ENCODE data around the gene PTPRD.

Gene PTPRD

DNA sequence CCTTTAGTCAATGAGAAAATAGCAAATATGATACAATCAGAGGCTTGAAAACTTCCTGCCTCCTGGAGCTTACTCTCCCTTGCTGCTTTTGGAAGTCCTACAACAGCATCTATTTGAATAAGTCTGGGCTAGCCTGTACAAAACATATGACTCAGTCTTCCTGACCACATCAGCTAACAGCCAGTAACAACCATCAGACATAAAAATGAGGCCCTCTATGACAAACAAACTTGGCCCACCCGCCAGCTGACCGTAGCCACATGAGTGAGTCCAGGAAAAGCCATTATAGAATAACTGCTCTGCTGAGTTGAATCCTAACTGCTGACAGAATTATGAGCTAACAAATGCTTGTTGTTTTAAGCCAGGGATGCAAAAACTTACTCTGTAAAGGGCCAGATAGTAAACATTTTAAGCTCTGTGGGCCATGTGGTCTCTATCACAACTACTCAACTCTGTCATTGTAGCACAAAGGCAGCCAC is 347.6 kb downstream of the PTPRD start:
- Histone ChIP-seq H3K4me3 (ENCODE audit: low read length) (no peak overlapping the region), H3K36me3 (ENCODE audit: control insufficient read depth, insufficient read depth, low read length, severe bottlenecking) (no peaks in the 10 kb centered on the region), H3K27me3 (replicated peaks; ENCODE audit: control insufficient read depth, insufficient read depth, low read length) (no peaks in the 10 kb centered on the region), H3K4me1 (ENCODE audit: control insufficient read depth, insufficient read depth, low read length) (peaks cover 12% of the 10 kb centered on the region), H3K9me3 (ENCODE audit: control insufficient read depth, low read length) (no peaks in the 10 kb centered on the region), H3K9ac (ENCODE audit: low read length) (peak overlapping the region; percentile 32)
- DNase-seq (ENCODE audit: low read depth), result peak; percentile 58

DNA sequence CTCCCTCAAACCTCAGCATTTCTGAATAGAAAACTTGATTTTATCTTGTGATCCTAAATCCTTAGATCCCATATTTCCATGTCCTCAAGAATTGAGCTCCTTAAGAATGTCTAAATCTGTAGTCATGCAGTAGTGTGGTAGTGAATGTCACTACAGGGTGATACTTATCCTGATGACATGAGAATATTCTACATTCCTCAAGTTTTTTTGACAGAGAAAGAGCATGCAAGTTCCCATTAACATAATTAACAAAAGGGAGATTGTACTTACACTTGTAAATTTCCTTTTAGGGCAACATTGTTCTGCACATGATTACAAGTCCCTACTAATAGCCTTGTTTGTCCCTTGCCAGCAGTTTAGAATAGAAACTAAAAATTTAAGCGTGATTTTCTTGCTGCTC is 352.3 kb downstream of the PTPRD start:
- no peaks in the 10 kb centered on the region for H3K27me3 ChIP-seq (replicated peaks; ENCODE audit: control insufficient read depth, insufficient read depth, low read length)
- no peaks in the 10 kb centered on the region for H3K9me3 ChIP-seq (ENCODE audit: control insufficient read depth, low read length)
- no peaks in the 10 kb centered on the region for H3K36me3 ChIP-seq (ENCODE audit: control insufficient read depth, insufficient read depth, low read length, severe bottlenecking)

DNA sequence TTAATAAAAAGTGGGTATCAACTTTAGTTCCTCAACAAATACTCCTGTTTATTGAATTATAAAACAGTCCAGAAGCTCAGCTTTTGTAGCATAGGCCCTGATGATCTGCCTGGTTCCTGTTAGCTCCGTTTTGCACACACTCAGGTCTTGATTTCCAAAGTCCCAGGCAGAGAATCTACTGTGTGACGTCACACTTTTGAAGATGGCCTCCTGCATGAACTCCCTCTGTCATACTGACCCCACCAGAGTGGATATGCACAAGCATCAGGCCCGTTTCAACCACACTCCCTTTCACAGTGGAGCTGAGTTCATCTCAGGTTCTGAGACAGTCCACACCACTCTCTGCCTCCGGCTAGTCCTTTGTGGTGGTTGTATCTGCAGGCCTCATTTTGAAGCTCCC is 353.1 kb downstream of the PTPRD start:
- Histone ChIP-seq H3K4me1 (ENCODE audit: control insufficient read depth, insufficient read depth, low read length) (no peaks in the 10 kb centered on the region), H3K27me3 (replicated peaks; ENCODE audit: control insufficient read depth, insufficient read depth, low read length) (no peaks in the 10 kb centered on the region), H3K36me3 (ENCODE audit: control insufficient read depth, insufficient read depth, low read length, severe bottlenecking) (no peaks in the 10 kb centered on the region), H3K9ac (ENCODE audit: low read length) (no peak overlapping the region), H3K9me3 (ENCODE audit: control insufficient read depth, low read length) (no peaks in the 10 kb centered on the region), H3K4me3 (ENCODE audit: low read length) (no peak overlapping the region)
- DNase-seq (ENCODE audit: low read depth), result no peak

More for the DNA sequence above, 352.3 kb downstream of the PTPRD start:
- no peak for DNase-seq (ENCODE audit: low read depth)
- Histone ChIP-seq H3K4me1 (ENCODE audit: control insufficient read depth, insufficient read depth, low read length) (peaks cover 5% of the 10 kb centered on the region), H3K4me3 (ENCODE audit: low read length) (no peak overlapping the region), H3K9ac (ENCODE audit: low read length) (no peak overlapping the region)

DNA sequence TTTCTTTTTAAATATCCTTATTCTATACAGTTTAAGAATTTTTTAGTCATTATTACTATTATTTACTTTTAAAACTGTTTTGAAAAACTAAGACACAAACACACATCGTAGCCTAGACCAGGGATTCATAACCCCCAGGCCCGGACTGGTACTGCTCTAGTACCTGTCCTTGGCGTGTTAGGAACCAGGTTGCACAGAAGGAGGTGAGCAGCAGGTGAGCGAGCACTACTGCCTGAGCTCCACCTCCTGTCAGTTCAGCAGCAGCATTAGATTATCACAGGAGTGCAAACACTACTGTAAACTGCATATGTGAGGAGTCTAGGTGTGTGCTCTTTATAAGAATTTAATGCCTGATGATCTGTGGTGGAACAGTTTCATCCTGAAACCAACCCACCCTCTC is 357.0 kb downstream of the PTPRD start:
- Histone ChIP-seq H3K27me3 (replicated peaks; ENCODE audit: control insufficient read depth, insufficient read depth, low read length) (no peaks in the 10 kb centered on the region), H3K9me3 (ENCODE audit: control insufficient read depth, low read length) (no peaks in the 10 kb centered on the region), H3K4me3 (ENCODE audit: low read length) (no peak overlapping the region), H3K9ac (ENCODE audit: low read length) (no peak overlapping the region), H3K4me1 (ENCODE audit: control insufficient read depth, insufficient read depth, low read length) (peaks cover 4% of the 10 kb centered on the region), H3K36me3 (ENCODE audit: control insufficient read depth, insufficient read depth, low read length, severe bottlenecking) (no peaks in the 10 kb centered on the region)
- DNase-seq (ENCODE audit: low read depth), result no peak

DNA sequence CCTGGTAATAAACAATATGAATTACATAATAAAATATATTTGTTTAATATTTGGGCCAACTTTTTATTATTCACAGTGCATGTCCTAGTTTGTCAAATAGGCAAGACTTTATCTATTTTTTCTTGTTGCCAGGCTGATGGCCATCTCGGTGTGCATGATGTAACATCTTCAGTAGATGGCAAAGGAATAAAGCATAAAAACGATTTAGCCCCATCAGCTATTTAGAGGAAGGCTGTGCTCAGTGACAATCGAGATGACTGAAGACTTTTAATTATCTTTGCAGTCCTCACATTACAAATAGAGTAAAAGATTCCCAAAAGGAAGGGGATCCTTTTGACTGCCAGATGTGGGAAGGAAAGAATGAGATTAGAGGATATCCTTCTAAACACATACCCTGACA is 358.5 kb downstream of the PTPRD start:
- Histone ChIP-seq H3K27me3 (replicated peaks; ENCODE audit: control insufficient read depth, insufficient read depth, low read length) (no peaks in the 10 kb centered on the region), H3K36me3 (ENCODE audit: control insufficient read depth, insufficient read depth, low read length, severe bottlenecking) (no peaks in the 10 kb centered on the region), H3K9me3 (ENCODE audit: control insufficient read depth, low read length) (no peaks in the 10 kb centered on the region), H3K4me3 (ENCODE audit: low read length) (no peak overlapping the region), H3K9ac (ENCODE audit: low read length) (no peak overlapping the region), H3K4me1 (ENCODE audit: control insufficient read depth, insufficient read depth, low read length) (peaks cover 4% of the 10 kb centered on the region)
- DNase-seq (ENCODE audit: low read depth), result no peak

DNA sequence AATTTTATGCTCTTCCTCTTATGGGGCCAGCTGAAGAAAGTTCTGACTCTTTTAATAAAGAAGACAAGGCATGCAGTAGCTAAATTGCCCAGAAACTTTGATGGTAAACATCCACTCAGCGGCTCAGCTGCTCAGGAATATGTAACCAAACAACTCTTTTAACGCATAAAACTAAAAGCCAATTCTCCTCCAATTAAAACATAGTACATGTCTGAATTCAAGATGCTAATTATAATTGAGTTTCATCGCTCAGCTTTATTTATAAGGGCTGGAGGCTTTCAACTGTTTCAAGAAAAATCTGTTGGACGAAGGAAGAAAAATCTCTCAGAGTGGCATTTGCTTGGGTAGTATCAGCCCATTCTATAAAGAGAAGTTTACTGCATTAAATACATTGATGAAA is 359.5 kb downstream of the PTPRD start:
- Histone ChIP-seq H3K4me3 (ENCODE audit: low read length) (no peak overlapping the region), H3K27me3 (replicated peaks; ENCODE audit: control insufficient read depth, insufficient read depth, low read length) (no peaks in the 10 kb centered on the region), H3K36me3 (ENCODE audit: control insufficient read depth, insufficient read depth, low read length, severe bottlenecking) (no peaks in the 10 kb centered on the region), H3K4me1 (ENCODE audit: control insufficient read depth, insufficient read depth, low read length) (peaks cover 4% of the 10 kb centered on the region), H3K9ac (ENCODE audit: low read length) (no peak overlapping the region), H3K9me3 (ENCODE audit: control insufficient read depth, low read length) (no peaks in the 10 kb centered on the region)
- no peak for DNase-seq (ENCODE audit: low read depth)

DNA sequence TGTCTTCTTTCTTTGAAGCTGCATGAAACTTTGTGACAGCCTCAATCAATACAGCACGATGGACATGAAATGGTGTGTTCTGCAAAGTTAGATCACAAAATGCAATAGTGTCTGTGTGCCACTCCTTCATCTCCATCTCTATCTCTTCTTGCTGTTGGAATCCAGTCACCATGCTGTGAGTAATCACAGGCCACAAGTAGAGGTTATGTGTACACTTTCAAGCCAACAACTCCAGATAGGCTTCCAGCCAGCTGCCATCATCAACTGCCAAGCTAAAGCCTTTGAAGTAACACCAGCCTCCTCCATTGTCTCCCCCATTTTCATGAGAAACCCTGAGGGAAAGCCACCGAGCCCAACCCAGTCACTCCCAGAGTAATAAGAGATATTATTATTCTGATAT is 360.6 kb downstream of the PTPRD start:
- Histone ChIP-seq H3K36me3 (ENCODE audit: control insufficient read depth, insufficient read depth, low read length, severe bottlenecking) (no peaks in the 10 kb centered on the region), H3K9ac (ENCODE audit: low read length) (no peak overlapping the region), H3K4me1 (ENCODE audit: control insufficient read depth, insufficient read depth, low read length) (peaks cover 4% of the 10 kb centered on the region), H3K9me3 (ENCODE audit: control insufficient read depth, low read length) (no peaks in the 10 kb centered on the region), H3K27me3 (replicated peaks; ENCODE audit: control insufficient read depth, insufficient read depth, low read length) (no peaks in the 10 kb centered on the region), H3K4me3 (ENCODE audit: low read length) (no peak overlapping the region)
- no peak for DNase-seq (ENCODE audit: low read depth)

DNA sequence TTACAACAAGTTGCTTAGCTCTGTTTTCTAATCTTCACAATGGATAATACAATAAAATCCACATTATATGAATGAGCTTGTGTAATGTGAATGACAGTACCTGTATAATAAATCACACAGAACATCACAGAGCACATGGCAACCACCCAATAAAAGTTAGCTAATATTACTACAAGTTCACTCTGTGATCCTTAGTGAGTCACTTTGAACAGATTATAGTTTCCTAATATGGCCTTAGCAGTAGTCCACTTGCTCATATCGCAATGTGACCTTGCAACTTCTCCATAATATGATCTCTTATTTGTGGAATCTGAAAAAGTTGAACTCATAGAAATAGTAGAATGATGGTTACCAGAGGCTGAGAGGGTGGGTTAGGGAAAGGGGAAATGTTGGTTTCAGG is 361.3 kb downstream of the PTPRD start:
- no peaks in the 10 kb centered on the region for H3K36me3 ChIP-seq (ENCODE audit: control insufficient read depth, insufficient read depth, low read length, severe bottlenecking)
- H3K9ac ChIP-seq (ENCODE audit: low read length), result no peak overlapping the region
- peaks cover 4% of the 10 kb centered on the region for H3K4me1 ChIP-seq (ENCODE audit: control insufficient read depth, insufficient read depth, low read length)
- H3K9me3 ChIP-seq (ENCODE audit: control insufficient read depth, low read length), result no peaks in the 10 kb centered on the region
- peak; percentile 16 for DNase-seq (ENCODE audit: low read depth)
- H3K4me3 ChIP-seq (ENCODE audit: low read length), result no peak overlapping the region
- no peaks in the 10 kb centered on the region for H3K27me3 ChIP-seq (replicated peaks; ENCODE audit: control insufficient read depth, insufficient read depth, low read length)

DNA sequence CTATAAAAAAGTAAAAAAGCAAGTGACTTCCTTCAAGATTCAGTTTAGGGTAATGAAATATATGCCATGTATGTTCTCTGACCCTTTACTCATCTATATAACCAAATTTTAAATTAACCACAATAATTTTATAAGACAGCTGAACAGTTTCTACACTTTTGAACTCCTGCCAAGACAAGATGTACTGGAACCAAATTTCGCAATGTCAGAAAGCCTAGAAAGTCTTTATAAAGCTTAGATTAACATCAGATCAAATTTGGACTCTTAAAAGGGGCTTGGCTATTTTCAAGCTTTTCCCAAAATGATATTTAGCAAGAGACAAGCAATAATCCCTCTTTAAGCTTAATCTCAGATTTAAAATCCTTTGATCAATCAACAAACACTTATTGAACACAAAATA is 362.6 kb downstream of the PTPRD start:
- Histone ChIP-seq H3K9ac (ENCODE audit: low read length) (no peak overlapping the region), H3K4me3 (ENCODE audit: low read length) (no peak overlapping the region), H3K36me3 (ENCODE audit: control insufficient read depth, insufficient read depth, low read length, severe bottlenecking) (no peaks in the 10 kb centered on the region), H3K27me3 (replicated peaks; ENCODE audit: control insufficient read depth, insufficient read depth, low read length) (no peaks in the 10 kb centered on the region), H3K9me3 (ENCODE audit: control insufficient read depth, low read length) (no peaks in the 10 kb centered on the region), H3K4me1 (ENCODE audit: control insufficient read depth, insufficient read depth, low read length) (peaks cover 4% of the 10 kb centered on the region)
- peak; percentile 79 for DNase-seq (ENCODE audit: low read depth)

DNA sequence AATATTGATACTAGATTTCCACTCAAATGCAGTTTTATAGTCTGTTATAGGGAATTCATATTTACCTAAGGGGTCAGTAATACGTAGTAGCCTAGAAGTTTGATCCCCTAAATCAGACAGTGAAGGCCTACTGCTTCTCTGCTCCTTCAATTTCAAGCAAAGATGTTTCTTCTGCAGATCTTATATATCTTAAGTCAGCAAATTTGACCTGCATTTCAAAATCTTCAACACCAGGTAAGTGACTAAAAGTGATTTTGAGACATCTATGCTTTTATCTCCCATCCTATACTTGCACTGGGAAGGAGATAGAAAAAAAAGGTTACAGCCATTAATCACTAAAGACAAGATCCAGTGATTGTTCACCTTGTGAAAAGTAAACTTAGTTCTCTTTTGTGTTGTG is 363.9 kb downstream of the PTPRD start:
- Histone ChIP-seq H3K4me3 (ENCODE audit: low read length) (no peak overlapping the region), H3K27me3 (replicated peaks; ENCODE audit: control insufficient read depth, insufficient read depth, low read length) (no peaks in the 10 kb centered on the region), H3K9me3 (ENCODE audit: control insufficient read depth, low read length) (no peaks in the 10 kb centered on the region), H3K4me1 (ENCODE audit: control insufficient read depth, insufficient read depth, low read length) (peaks cover 4% of the 10 kb centered on the region), H3K36me3 (ENCODE audit: control insufficient read depth, insufficient read depth, low read length, severe bottlenecking) (no peaks in the 10 kb centered on the region), H3K9ac (ENCODE audit: low read length) (no peak overlapping the region)
- no peak for DNase-seq (ENCODE audit: low read depth)

DNA sequence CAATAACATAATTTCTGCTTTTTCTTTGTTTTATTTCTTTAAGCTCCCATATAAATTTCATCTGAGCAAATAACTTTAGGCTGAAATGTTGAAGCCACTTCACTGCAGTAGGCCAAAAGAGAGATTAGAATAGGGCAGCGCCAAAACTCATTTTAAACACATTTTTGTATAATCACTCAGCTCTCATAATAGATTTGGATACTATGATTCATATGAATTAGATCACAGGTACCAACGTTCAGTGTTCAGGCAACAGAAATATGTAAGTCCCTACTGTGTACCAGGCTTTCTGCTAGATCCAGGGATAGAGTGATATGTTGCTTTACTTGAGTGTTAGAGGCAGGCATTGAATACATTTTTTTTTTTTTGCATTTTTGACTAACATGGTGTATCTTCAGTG is 370.5 kb downstream of the PTPRD start:
- no peak overlapping the region for H3K9ac ChIP-seq (ENCODE audit: low read length)
- no peaks in the 10 kb centered on the region for H3K27me3 ChIP-seq (replicated peaks; ENCODE audit: control insufficient read depth, insufficient read depth, low read length)
- no peak for DNase-seq (ENCODE audit: low read depth)
- no peak overlapping the region for H3K4me3 ChIP-seq (ENCODE audit: low read length)
- no peaks in the 10 kb centered on the region for H3K9me3 ChIP-seq (ENCODE audit: control insufficient read depth, low read length)
- H3K36me3 ChIP-seq (ENCODE audit: control insufficient read depth, insufficient read depth, low read length, severe bottlenecking), result no peaks in the 10 kb centered on the region
- no peaks in the 10 kb centered on the region for H3K4me1 ChIP-seq (ENCODE audit: control insufficient read depth, insufficient read depth, low read length)

DNA sequence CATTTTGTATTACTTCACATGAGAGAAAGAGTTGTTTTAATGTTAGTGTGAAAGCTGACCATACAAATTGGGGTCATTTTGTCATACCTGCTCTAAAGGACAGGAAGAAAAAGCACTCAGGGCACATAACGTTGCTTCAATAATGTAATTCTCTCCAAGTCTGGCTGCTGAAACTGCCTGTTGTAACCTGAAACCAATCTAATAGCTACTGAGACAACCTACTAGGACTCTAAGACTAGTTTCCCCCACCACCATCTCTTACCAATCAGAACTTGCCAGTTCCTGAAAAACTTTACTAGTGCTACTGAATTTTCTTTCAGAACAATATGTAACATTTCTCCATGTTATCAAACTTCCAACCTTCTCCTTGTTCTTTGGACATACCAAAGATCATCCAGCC is 374.7 kb downstream of the PTPRD start:
- H3K4me3 ChIP-seq (ENCODE audit: low read length), result no peak overlapping the region
- no peaks in the 10 kb centered on the region for H3K4me1 ChIP-seq (ENCODE audit: control insufficient read depth, insufficient read depth, low read length)
- DNase-seq (ENCODE audit: low read depth), result no peak
- no peak overlapping the region for H3K9ac ChIP-seq (ENCODE audit: low read length)
- no peaks in the 10 kb centered on the region for H3K27me3 ChIP-seq (replicated peaks; ENCODE audit: control insufficient read depth, insufficient read depth, low read length)
- H3K9me3 ChIP-seq (ENCODE audit: control insufficient read depth, low read length), result no peaks in the 10 kb centered on the region
- H3K36me3 ChIP-seq (ENCODE audit: control insufficient read depth, insufficient read depth, low read length, severe bottlenecking), result no peaks in the 10 kb centered on the region
